Epithelial cell of proximal tubule (primary cell): Measurements from ENCODE around the gene CBL. TPM values are rescaled to one million over a fixed set of nuclear protein-coding genes. Genes with fewer than 3 reads are reported as not detected.

Experiments
- DNase-seq: peaks from one replicate; pipeline ENCODE4 v3.0.0-alpha.2; 2011; ENCODE audit warnings: low read depth
- H3K4me3 ChIP-seq: 2 replicates; pipeline ENCODE4 v1.5.1; 2011; ENCODE audit warnings: low read depth, mild to moderate bottlenecking, low read length
- CTCF ChIP-seq: conservative IDR thresholded peaks from 2 replicates; pipeline ENCODE4 v1.5.1; 2012; ENCODE audit warnings: low read depth, mild to moderate bottlenecking, low read length
- total RNA-seq: library from RNA; depleted of rRNA; stranded (reverse); fragments of >200 nt; gene quantifications from 2 replicates; pipeline ENCODE4 v1.2.3, GENCODE V29; 2015

The CBL gene
- total RNA-seq, 1 donor from 2014 or later = 17.4 TPM

- no peak overlapping the region for H3K4me3 ChIP-seq
- no peak for DNase-seq
- TF ChIP-seq CTCF = no peak
These were observed 146.7 kb downstream of the CBL start for GRCh38 chr11:119352857-119353260.

DNA sequence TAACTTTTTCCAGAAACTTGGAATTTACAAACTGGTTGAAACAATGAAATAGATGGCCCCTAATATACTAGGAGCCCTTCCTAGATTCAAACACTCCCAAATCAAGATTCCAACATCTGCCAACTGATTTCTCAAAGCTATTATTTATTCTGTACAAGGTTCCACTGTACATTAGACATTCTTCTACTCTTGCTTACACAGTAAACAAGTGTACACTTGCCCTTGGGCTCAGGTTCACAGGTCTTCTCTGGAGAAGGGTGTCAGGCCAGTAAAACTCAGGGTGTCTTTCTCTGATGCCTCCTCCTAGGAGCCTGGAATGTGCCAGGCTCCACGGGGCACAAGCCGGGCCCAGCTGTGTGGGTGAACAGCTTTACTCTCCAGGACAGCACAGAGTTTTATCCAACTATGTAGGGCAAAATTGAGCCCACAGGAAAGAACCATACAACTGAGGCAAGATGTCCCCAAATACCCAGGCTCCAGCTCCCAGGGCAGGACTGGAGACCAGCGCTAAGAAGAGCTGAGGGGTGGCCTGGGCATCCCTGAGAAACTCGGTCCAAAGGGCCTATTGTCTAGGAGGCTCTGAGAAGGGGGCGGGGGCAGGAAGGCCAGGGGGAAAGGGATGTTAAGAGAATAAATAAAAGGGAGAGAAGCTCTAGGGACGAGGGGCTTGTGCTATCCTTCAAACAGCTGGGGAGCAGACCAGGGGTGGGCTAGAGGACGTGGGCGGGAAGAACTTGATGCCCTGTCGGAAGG lies 149.1 kb downstream of the CBL start:
- no peak for TF ChIP-seq CTCF
- no peak for DNase-seq
- H3K4me3 ChIP-seq = no peak overlapping the region

GRCh38 chr11:119356349-119357031 lies 150.4 kb downstream of the CBL start:
- TF ChIP-seq CTCF = peak; percentile 79
- DNase-seq = no peak
- H3K4me3 ChIP-seq = peak overlapping the region; percentile 39

DNA sequence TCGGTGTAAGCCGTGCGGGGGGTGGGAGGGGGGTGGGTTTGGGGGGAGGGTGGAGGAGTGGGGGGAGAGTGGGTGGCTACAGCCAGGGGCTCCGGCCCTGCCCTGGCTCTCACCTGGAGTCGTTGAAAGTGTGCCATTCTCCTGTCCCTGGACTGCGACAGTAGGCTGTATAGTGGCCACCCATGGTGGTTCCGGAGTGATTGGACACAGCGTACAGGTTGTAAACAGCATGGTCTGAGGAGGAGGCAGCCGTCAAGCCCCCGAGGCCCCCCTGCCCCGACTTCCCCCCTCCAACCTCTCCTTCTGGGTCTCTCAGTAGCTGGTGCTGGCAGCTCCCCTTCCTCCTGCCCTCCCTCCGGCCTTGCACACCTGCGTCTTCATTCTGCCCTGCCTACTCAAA lies 150.9 kb downstream of the CBL start:
- TF ChIP-seq CTCF = no peak
- DNase-seq = no peak
- H3K4me3 ChIP-seq = no peak overlapping the region

Other genes starting within 250 kb of the CBL start
- not detected in 2 replicates for gene FOXR1, start 234.6 kb upstream of the CBL start, total RNA-seq
- 13.0 and 14.1 TPM in 2 replicates for gene CENATAC, start 208.2 kb upstream of the CBL start, total RNA-seq
- gene RPS25, start 188.0 kb upstream of the CBL start, total RNA-seq = 1,815 and 2,833 TPM in 2 replicates
- gene TRAPPC4, start 187.6 kb upstream of the CBL start, total RNA-seq = 116 and 155 TPM in 2 replicates
- 59.2 and 60.0 TPM in 2 replicates for gene SLC37A4, start 175.5 kb upstream of the CBL start, total RNA-seq
- gene HYOU1, start 149.1 kb upstream of the CBL start, total RNA-seq = 115 and 135 TPM in 2 replicates
- gene VPS11, start 138.5 kb upstream of the CBL start, total RNA-seq = 13.1 and 19.2 TPM in 2 replicates
- 17.0 and 37.1 TPM in 2 replicates for gene HMBS, start 121.5 kb upstream of the CBL start, total RNA-seq
- gene DPAGT1, start 104.5 kb upstream of the CBL start, total RNA-seq = 24.8 and 32.3 TPM in 2 replicates
- gene C2CD2L, start 99.0 kb upstream of the CBL start, total RNA-seq = 6.1 and 8.2 TPM in 2 replicates
- gene HINFP, start 84.8 kb upstream of the CBL start, total RNA-seq = 11.9 and 13.7 TPM in 2 replicates
- gene ABCG4, start 57.3 kb upstream of the CBL start, total RNA-seq = under 0.01 TPM in 1 of 2 replicates, not detected in the other
- gene NLRX1, start 37.6 kb upstream of the CBL start, total RNA-seq = 13.2 and 14.7 TPM in 2 replicates
- not detected in 2 replicates for gene NHERF4, start 20.9 kb upstream of the CBL start, total RNA-seq
- gene MCAM, start 110.8 kb downstream of the CBL start, total RNA-seq = 660 and 1,105 TPM in 2 replicates
- gene RNF26, start 128.2 kb downstream of the CBL start, total RNA-seq = 18.6 and 21.8 TPM in 2 replicates
- gene C1QTNF5, start 134.5 kb downstream of the CBL start, total RNA-seq = 0.87 and 1.8 TPM in 2 replicates
- gene MFRP, start 140.4 kb downstream of the CBL start, total RNA-seq = not detected in 2 replicates
- 0.63 and 1.1 TPM in 2 replicates for gene USP2, start 175.4 kb downstream of the CBL start, total RNA-seq
- gene THY1, start 216.8 kb downstream of the CBL start, total RNA-seq = 6.4 and 9.0 TPM in 2 replicates